Measurements from ENCODE around the gene BCAT1. TPM values are rescaled to one million over a fixed set of nuclear protein-coding genes. Genes with fewer than 3 reads are reported as not detected.

The BCAT1 gene
- total RNA-seq, 2 experiments from 2014 or later = 11.6 to 15.8 TPM

Other genes starting within 250 kb of the BCAT1 start
- under 1 TPM in 1 of 2 experiments, not detected in 1; 0.14 TPM for gene DNAI7, start 246.1 kb upstream of the BCAT1 start, total RNA-seq
- gene ETFRF1, start 246.1 kb upstream of the BCAT1 start, total RNA-seq = 10 to 100 TPM; 16.2 to 17.9 TPM